ENCODE measurements around the gene EFCAB11. TPM values are rescaled to one million over a fixed set of nuclear protein-coding genes. Genes with fewer than 3 reads are reported as not detected.

Gene EFCAB11
- total RNA-seq, 2 donors from 2014 or later: 8.2 to 9.6 TPM

DNA sequence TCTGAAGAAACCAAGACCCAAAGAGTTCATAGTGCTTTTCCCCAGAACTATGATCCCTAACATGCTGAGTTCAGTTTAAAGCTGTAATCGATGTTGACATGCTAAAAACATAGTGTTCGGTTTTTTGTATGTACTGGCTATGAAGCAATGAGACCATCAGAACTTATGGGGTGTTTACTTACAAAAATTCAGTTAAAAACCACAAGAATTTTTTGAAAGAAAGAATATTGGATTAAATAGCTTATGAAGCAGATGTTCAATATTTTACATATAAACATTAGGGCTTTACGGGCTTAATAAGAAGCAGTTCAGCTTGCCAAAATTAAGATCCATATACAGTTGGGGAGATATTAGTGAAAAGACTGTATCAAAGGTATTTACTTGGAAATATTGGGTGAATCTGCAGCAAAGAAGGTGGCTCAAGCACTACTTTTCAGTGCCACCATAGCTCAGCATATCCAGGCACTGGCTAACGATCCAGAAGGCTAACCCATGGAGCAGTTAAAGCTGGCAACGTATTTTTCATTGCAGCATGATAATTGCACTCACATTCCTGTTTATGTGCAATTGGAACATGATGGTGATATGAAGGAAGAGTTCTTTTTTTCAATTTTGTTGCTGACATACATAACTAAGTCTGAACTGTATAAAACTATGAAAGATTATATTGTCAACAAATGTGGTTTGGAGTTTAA, 125.9 kb downstream of the EFCAB11 start:
- TF ChIP-seq POLR2A (IDR thresholded peaks at IDR 0.05): no peak
- DNase-seq (ENCODE audit: low spot score): no peak
- Histone ChIP-seq H3K9me3 (no peaks in the 10 kb centered on the region), H3K27ac (no peak overlapping the region), H3K4me1 (replicated peaks) (no peaks in the 10 kb centered on the region), H3K36me3 (no peaks in the 10 kb centered on the region), H3K4me3 (no peak overlapping the region), H3K27me3 (replicated peaks; ENCODE audit: insufficient read depth) (no peaks in the 10 kb centered on the region)
- intact Hi-C loops (cut with DNase I): no loop called here
- WGBS: 73% methylated on average over 5 of the region's 5 CpGs

- WGBS: 82% methylated on average over 7 of the region's 7 CpGs
- Histone ChIP-seq H3K27me3 (replicated peaks; ENCODE audit: insufficient read depth) (no peaks in the 10 kb centered on the region), H3K9me3 (no peaks in the 10 kb centered on the region), H3K4me1 (replicated peaks) (no peaks in the 10 kb centered on the region), H3K36me3 (no peaks in the 10 kb centered on the region), H3K4me3 (no peak overlapping the region), H3K27ac (no peak overlapping the region)
- intact Hi-C loops (cut with DNase I): no loop called here
- no peak for TF ChIP-seq POLR2AphosphoS5 (IDR thresholded peaks at IDR 0.05)
- TF ChIP-seq, protein P1, sequence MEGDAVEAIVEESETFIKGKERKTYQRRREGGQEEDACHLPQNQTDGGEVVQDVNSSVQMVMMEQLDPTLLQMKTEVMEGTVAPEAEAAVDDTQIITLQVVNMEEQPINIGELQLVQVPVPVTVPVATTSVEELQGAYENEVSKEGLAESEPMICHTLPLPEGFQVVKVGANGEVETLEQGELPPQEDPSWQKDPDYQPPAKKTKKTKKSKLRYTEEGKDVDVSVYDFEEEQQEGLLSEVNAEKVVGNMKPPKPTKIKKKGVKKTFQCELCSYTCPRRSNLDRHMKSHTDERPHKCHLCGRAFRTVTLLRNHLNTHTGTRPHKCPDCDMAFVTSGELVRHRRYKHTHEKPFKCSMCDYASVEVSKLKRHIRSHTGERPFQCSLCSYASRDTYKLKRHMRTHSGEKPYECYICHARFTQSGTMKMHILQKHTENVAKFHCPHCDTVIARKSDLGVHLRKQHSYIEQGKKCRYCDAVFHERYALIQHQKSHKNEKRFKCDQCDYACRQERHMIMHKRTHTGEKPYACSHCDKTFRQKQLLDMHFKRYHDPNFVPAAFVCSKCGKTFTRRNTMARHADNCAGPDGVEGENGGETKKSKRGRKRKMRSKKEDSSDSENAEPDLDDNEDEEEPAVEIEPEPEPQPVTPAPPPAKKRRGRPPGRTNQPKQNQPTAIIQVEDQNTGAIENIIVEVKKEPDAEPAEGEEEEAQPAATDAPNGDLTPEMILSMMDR (IDR thresholded peaks at IDR 0.05): no peak
- no peak for TF ChIP-seq POLR2A (IDR thresholded peaks at IDR 0.05)
- DNase-seq (ENCODE audit: low spot score): no peak
These were observed 127.3 kb downstream of the EFCAB11 start for GRCh38 chr14:89827265-89827664.

DNA sequence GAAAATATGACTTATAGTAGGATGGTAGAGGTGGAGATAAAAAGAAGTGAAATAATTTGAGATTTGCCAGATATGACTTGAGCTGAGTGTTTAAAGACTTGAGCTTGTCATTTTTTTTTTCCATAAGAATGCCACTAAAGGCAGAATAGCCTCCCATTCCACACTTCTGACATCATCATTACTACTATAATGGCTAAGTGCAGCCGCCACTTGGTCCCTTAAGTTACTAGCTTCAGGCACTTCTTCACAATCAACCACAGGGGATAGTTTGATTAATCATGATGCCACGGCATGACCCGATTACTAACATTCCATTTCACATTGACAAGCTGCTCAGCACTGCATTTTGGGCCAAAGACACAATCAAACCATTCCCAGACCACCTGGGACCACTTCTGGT, 127.9 kb downstream of the EFCAB11 start:
- WGBS: 92% methylated on average over 3 of the region's 3 CpGs
- DNase-seq (ENCODE audit: low spot score): no peak
- Histone ChIP-seq H3K4me3 (no peak overlapping the region), H3K27me3 (replicated peaks; ENCODE audit: insufficient read depth) (no peaks in the 10 kb centered on the region), H3K36me3 (no peaks in the 10 kb centered on the region), H3K27ac (no peak overlapping the region), H3K9me3 (no peaks in the 10 kb centered on the region), H3K4me1 (replicated peaks) (no peaks in the 10 kb centered on the region)
- intact Hi-C loops (cut with DNase I): no loop called here
- TF ChIP-seq POLR2A (IDR thresholded peaks at IDR 0.05): no peak
- no peak for TF ChIP-seq POLR2AphosphoS5 (IDR thresholded peaks at IDR 0.05)
- TF ChIP-seq, protein P1 (IDR thresholded peaks at IDR 0.05): no peak

- Histone ChIP-seq H3K27ac (no peak overlapping the region), H3K36me3 (no peaks in the 10 kb centered on the region), H3K4me3 (no peak overlapping the region), H3K4me1 (replicated peaks) (no peaks in the 10 kb centered on the region), H3K27me3 (replicated peaks; ENCODE audit: insufficient read depth) (no peaks in the 10 kb centered on the region), H3K9me3 (no peaks in the 10 kb centered on the region)
- intact Hi-C loops (cut with DNase I): no loop called here
- TF ChIP-seq POLR2A (IDR thresholded peaks at IDR 0.05) (no peak), POLR2AphosphoS5 (IDR thresholded peaks at IDR 0.05) (no peak)
- TF ChIP-seq, protein P1 (IDR thresholded peaks at IDR 0.05): no peak
- DNase-seq (ENCODE audit: low spot score): no peak
- 95% methylated on average over 2 of the region's 2 CpGs for WGBS
These were observed 130.8 kb downstream of the EFCAB11 start for GRCh38 chr14:89823743-89824142.

GRCh38 chr14:89814126-89814525, 140.4 kb downstream of the EFCAB11 start:
- no peaks in the 10 kb centered on the region for H3K27me3 ChIP-seq (replicated peaks; ENCODE audit: insufficient read depth)
- H3K9me3 ChIP-seq: no peaks in the 10 kb centered on the region
- intact Hi-C loops (cut with DNase I): no loop called here
- H3K4me1 ChIP-seq (replicated peaks): no peaks in the 10 kb centered on the region
- no peak overlapping the region for H3K4me3 ChIP-seq
- H3K27ac ChIP-seq: no peak overlapping the region
- TF ChIP-seq, protein P1 (IDR thresholded peaks at IDR 0.05): no peak
- TF ChIP-seq POLR2AphosphoS5 (IDR thresholded peaks at IDR 0.05) (no peak), POLR2A (IDR thresholded peaks at IDR 0.05) (no peak)
- no peaks in the 10 kb centered on the region for H3K36me3 ChIP-seq
- 85% methylated on average over 11 of the region's 11 CpGs for WGBS
- no peak for DNase-seq (ENCODE audit: low spot score)
